SK-N-SH (cell line): ENCODE data around the gene SLC25A44. TPM values are rescaled to one million over a fixed set of nuclear protein-coding genes. Genes with fewer than 3 reads are reported as not detected.

Source experiments
- CTCF ChIA-PET: fragments of 300-600, 350-600 bp; formaldehyde crosslinking; extraction: SDS; loops from one replicate; lab custom pipeline; 2021; lab: Yijun Ruan, JAX
- POLR2A ChIA-PET: fragments of 350-600 bp; sonication (Branson Sonifier 250); formaldehyde crosslinking; extraction: SDS; loops from one replicate; lab custom pipeline; 2020; ENCODE audit warnings: antibody characterized with exemption, inconsistent platforms; lab: Yijun Ruan, JAX
- DNase-seq: peaks from one replicate; pipeline ENCODE4 v3.0.0; 2012
- H2AFZ ChIP-seq: fragments of 200-600 bp; sonication (generic); 2 replicates; pipeline ENCODE4 v1.8.1; 2016; ENCODE audit warnings: antibody characterized with exemption, mild to moderate bottlenecking, low read depth
- H3F3A ChIP-seq: fragments of 200-600 bp; sonication (generic); replicated peaks from 2 replicates; pipeline ENCODE3; 2016; ENCODE audit warnings: antibody characterized with exemption, mild to moderate bottlenecking; ENCODE audit not compliant: insufficient read depth
- H3K27ac ChIP-seq, 2 experiments: fragments of 200-500 bp in 1 of 2; fragments of 200-600 bp in 1 of 2; sonication (Bioruptor generic) in 1 of 2; sonication (generic), shearing (Covaris generic) in 1 of 2; 2 replicates each; pipeline versions ENCODE4 v1.5.1 to v1.6.1; 2014 to 2016; ENCODE audit warnings: low read depth in 2 of 2, inconsistent platforms in 1 of 2, low read length in 1 of 2, mild to moderate bottlenecking in 1 of 2, mixed read lengths in 1 of 2
- H3K27me3 ChIP-seq: fragments of 200-600 bp; sonication (generic), shearing (Covaris generic); 2 replicates; pipeline ENCODE4 v1.6.1; 2016; ENCODE audit warnings: mixed run types; ENCODE audit not compliant: insufficient read depth
- H3K36me3 ChIP-seq, 2 experiments: fragments of 200-500 bp in 1 of 2; fragments of 200-600 bp in 1 of 2; sonication (Bioruptor generic) in 1 of 2; sonication (generic) in 1 of 2; replicated peaks in 1 of 2; 2 replicates each; pipeline versions ENCODE3 to v1.5.1; 2014 to 2016; ENCODE audit warnings: low read length in 1 of 2, mild to moderate bottlenecking in 1 of 2; ENCODE audit not compliant: insufficient read depth in 2 of 2, control insufficient read depth in 1 of 2
- H3K4me1 ChIP-seq, 2 experiments: fragments of 200-500 bp in 1 of 2; fragments of 200-600 bp in 1 of 2; sonication (Bioruptor generic) in 1 of 2; sonication (generic), shearing (Covaris generic) in 1 of 2; 2 replicates each; pipeline versions ENCODE4 v1.5.1 to v1.6.1; 2014 to 2016; ENCODE audit warnings: low read depth in 1 of 2, low read length in 1 of 2, mixed run types in 1 of 2; ENCODE audit not compliant: insufficient read depth in 2 of 2, control insufficient read depth in 1 of 2
- H3K4me2 ChIP-seq: fragments of 200-600 bp; sonication (generic), shearing (Covaris generic); 2 replicates; pipeline ENCODE4 v1.6.1; 2017; ENCODE audit warnings: mixed run types
- H3K4me3 ChIP-seq, 2 experiments: fragments of 200-500 bp in 1 of 2; fragments of 200-600 bp in 1 of 2; sonication (Bioruptor generic) in 1 of 2; sonication (generic), shearing (Covaris generic) in 1 of 2; 2 replicates each; pipeline versions ENCODE4 v1.5.1 to v1.8.1; 2014 to 2016; ENCODE audit warnings: low read depth in 2 of 2, inconsistent platforms in 1 of 2, low read length in 1 of 2, mild to moderate bottlenecking in 1 of 2, mixed read lengths in 1 of 2, moderate library complexity in 1 of 2
- H3K79me2 ChIP-seq: fragments of 200-600 bp; sonication (generic); 2 replicates; pipeline ENCODE4 v1.8.1; 2017; ENCODE audit warnings: mild to moderate bottlenecking; ENCODE audit not compliant: insufficient read depth
- H3K9ac ChIP-seq: fragments of 200-600 bp; sonication (generic); 2 replicates; pipeline ENCODE4 v1.6.1; 2017; ENCODE audit warnings: mixed run types
- H3K9me2 ChIP-seq: fragments of 200-600 bp; sonication (generic); 2 replicates; pipeline ENCODE4 v1.6.1; 2017; ENCODE audit warnings: mixed run types
- H3K9me3 ChIP-seq: fragments of 200-600 bp; sonication (generic); 2 replicates; pipeline ENCODE4 v1.6.1; 2017; ENCODE audit warnings: mixed run types, mild to moderate bottlenecking, moderate library complexity
- H4K20me1 ChIP-seq: fragments of 200-600 bp; sonication (generic); 2 replicates; pipeline ENCODE4 v1.6.1; 2017; ENCODE audit warnings: mild to moderate bottlenecking, mixed run types; ENCODE audit not compliant: insufficient read depth
- CHD2 ChIP-seq: fragments of 150-350 bp; IDR thresholded peaks from 2 replicates; pipeline ENCODE4 v1.6.1; 2018; ENCODE audit warnings: low read length; ENCODE audit not compliant: partially characterized antibody
- EP300 ChIP-seq, 2 experiments: IDR thresholded peaks; 2 replicates each; pipeline versions ENCODE4 v1.4.0 to v1.6.1; 2012; ENCODE audit warnings: borderline replicate concordance in 1 of 2, low read depth in 1 of 2, low read length in 1 of 2
- GABPA ChIP-seq: IDR thresholded peaks from 2 replicates; pipeline ENCODE4 v1.4.0; 2012; ENCODE audit warnings: low read depth, mild to moderate bottlenecking
- GATA2 ChIP-seq: sonication (generic); formaldehyde crosslinking; IDR thresholded peaks from 2 replicates; pipeline ENCODE4 v1.5.0; 2020; ENCODE audit warnings: mild to moderate bottlenecking, missing genetic modification reagents
- JUND ChIP-seq: IDR thresholded peaks from 2 replicates; pipeline ENCODE4 v1.4.0; 2012
- MEF2A ChIP-seq: IDR thresholded peaks from 2 replicates; pipeline ENCODE4 v1.4.0; 2012; ENCODE audit warnings: low read depth, borderline replicate concordance
- NFIC ChIP-seq: IDR thresholded peaks from 2 replicates; pipeline ENCODE4 v1.4.0; 2012; ENCODE audit warnings: borderline replicate concordance
- NRF1 ChIP-seq: IDR thresholded peaks from 2 replicates; pipeline ENCODE4 v1.6.1; 2012; ENCODE audit warnings: low read depth, mild to moderate bottlenecking, low read length
- RAD21 ChIP-seq: IDR thresholded peaks from 2 replicates; pipeline ENCODE4 v1.6.1; 2012; ENCODE audit warnings: mild to moderate bottlenecking, low read length
- RCOR1 ChIP-seq: fragments of 150-350 bp; IDR thresholded peaks from 2 replicates; pipeline ENCODE4 v1.6.1; 2017; ENCODE audit warnings: antibody characterized with exemption, low read length
- SIN3A ChIP-seq: IDR thresholded peaks from 2 replicates; pipeline ENCODE4 v1.6.1; 2012; ENCODE audit warnings: low read depth, mild to moderate bottlenecking, low read length, moderate library complexity, borderline replicate concordance
- SMC3 ChIP-seq: IDR thresholded peaks from 2 replicates; pipeline ENCODE4 v1.6.1; 2012; ENCODE audit warnings: low read depth, low read length, improper control_type of control experiment
- TAF1 ChIP-seq: IDR thresholded peaks from 2 replicates; pipeline ENCODE4 v1.6.1; 2012; ENCODE audit warnings: low read depth, mild to moderate bottlenecking, low read length, moderate library complexity, borderline replicate concordance
- TCF12 ChIP-seq: IDR thresholded peaks from 2 replicates; pipeline ENCODE4 v1.4.0; 2012
- TEAD4 ChIP-seq: IDR thresholded peaks from 2 replicates; pipeline ENCODE4 v1.4.0; 2012; ENCODE audit warnings: mild to moderate bottlenecking, borderline replicate concordance; ENCODE audit not compliant: insufficient read depth
- WGBS: methylation state at CpG from one replicate; pipeline ENCODE4 v1.1.6; 2017; ENCODE audit warnings: low lambda C conversion rate; 5-methylcytosine and 5-hydroxymethylcytosine counted together
- polyA plus RNA-seq, 3 experiments: library from polyadenylated mRNA; depleted of rRNA; stranded (reverse); fragments of >200 nt; gene quantifications; 2 replicates each; pipeline ENCODE4 v1.2.3, GENCODE V29; 2012
- TF ChIP-seq, protein P1 (sequence below): fragments of 150-350 bp; IDR thresholded peaks from 2 replicates; pipeline ENCODE4 v1.6.1; 2017; ENCODE audit warnings: antibody characterized with exemption, low read length, low read depth, borderline replicate concordance
- TF ChIP-seq, protein P2 (sequence below): IDR thresholded peaks from 2 replicates; pipeline ENCODE4 v1.4.0; 2012; ENCODE audit warnings: low read depth, borderline replicate concordance
- TF ChIP-seq, protein P3 (sequence below): IDR thresholded peaks from 2 replicates; pipeline ENCODE4 v1.4.0; 2012; ENCODE audit warnings: low read depth
- TF ChIP-seq, protein P4 (sequence below): IDR thresholded peaks from 2 replicates; pipeline ENCODE4 v1.4.0; 2012; ENCODE audit warnings: low read depth, borderline replicate concordance
- TF ChIP-seq, protein P5 (sequence below): fragments of 150-350 bp; IDR thresholded peaks from 2 replicates; pipeline ENCODE4 v1.6.1; 2016; ENCODE audit warnings: mild to moderate bottlenecking, low read depth, low read length

SLC25A44 gene
- polyA plus RNA-seq, 1 of the 3 experiments (the other 2 are of a cell fraction): 28.5 TPM

DNA sequence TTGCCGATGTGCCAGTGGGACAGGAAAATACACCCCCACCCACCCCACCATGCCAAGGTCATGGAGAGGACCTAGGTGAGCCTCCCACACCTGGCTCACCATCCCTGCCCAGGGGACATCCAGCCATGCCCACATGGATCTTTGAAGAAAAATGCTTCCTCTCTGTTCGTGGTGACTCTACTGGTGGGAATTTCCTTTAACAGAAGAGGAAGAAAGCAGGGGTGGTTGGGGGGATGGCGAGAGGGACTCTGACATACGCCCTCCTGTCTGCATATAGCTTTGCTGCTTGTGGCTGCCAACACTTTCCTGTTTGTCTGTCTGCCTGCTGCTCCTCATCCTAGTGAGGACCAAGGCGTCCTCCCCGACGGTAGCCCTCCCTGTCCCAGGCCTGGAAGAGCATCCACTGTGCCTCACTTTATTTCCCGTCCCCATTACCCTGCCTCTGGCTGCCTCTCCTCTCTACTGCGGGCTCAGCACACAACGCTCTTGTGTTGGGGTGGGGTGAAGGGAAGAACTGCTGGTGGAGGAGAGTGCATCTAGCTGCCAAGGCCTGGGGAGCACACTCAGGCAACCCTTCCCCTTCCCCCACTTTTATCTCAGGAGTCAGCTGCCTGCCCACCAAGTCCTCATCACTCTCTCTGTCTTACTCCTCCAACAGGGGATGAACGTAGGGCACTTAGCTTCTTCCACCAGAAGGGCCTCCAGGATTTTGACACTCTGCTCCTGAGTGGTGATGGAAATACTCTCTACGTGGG, 38.0 kb upstream of the SLC25A44 start:
- no peak for TF ChIP-seq MEF2A
- TF ChIP-seq RCOR1: no peak
- TF ChIP-seq EP300 (IDR thresholded peaks at IDR 0.05; ENCODE audit: borderline replicate concordance in 1 of 2, low read depth in 1 of 2, low read length in 1 of 2): no peak
- TF ChIP-seq JUND: no peak
- no peak for TF ChIP-seq RAD21
- no peak for TF ChIP-seq SMC3
- TF ChIP-seq SIN3A: no peak
- no peak for TF ChIP-seq GABPA
- TF ChIP-seq TAF1: no peak
- TF ChIP-seq, protein P1, sequence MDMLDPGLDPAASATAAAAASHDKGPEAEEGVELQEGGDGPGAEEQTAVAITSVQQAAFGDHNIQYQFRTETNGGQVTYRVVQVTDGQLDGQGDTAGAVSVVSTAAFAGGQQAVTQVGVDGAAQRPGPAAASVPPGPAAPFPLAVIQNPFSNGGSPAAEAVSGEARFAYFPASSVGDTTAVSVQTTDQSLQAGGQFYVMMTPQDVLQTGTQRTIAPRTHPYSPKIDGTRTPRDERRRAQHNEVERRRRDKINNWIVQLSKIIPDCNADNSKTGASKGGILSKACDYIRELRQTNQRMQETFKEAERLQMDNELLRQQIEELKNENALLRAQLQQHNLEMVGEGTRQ: no peak
- TF ChIP-seq, protein P2, sequence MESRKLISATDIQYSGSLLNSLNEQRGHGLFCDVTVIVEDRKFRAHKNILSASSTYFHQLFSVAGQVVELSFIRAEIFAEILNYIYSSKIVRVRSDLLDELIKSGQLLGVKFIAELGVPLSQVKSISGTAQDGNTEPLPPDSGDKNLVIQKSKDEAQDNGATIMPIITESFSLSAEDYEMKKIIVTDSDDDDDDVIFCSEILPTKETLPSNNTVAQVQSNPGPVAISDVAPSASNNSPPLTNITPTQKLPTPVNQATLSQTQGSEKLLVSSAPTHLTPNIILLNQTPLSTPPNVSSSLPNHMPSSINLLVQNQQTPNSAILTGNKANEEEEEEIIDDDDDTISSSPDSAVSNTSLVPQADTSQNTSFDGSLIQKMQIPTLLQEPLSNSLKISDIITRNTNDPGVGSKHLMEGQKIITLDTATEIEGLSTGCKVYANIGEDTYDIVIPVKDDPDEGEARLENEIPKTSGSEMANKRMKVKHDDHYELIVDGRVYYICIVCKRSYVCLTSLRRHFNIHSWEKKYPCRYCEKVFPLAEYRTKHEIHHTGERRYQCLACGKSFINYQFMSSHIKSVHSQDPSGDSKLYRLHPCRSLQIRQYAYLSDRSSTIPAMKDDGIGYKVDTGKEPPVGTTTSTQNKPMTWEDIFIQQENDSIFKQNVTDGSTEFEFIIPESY: no peak
- no peak for TF ChIP-seq TEAD4
- no peak for TF ChIP-seq NRF1
- TF ChIP-seq, protein P3, sequence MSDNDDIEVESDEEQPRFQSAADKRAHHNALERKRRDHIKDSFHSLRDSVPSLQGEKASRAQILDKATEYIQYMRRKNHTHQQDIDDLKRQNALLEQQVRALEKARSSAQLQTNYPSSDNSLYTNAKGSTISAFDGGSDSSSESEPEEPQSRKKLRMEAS: no peak
- no peak for TF ChIP-seq NFIC
- no peak for TF ChIP-seq GATA2 (CRISPR knock-in tag)
- TF ChIP-seq, protein P4, sequence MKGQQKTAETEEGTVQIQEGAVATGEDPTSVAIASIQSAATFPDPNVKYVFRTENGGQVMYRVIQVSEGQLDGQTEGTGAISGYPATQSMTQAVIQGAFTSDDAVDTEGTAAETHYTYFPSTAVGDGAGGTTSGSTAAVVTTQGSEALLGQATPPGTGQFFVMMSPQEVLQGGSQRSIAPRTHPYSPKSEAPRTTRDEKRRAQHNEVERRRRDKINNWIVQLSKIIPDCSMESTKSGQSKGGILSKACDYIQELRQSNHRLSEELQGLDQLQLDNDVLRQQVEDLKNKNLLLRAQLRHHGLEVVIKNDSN: no peak
- TF ChIP-seq TCF12: no peak
- TF ChIP-seq, protein P5, sequence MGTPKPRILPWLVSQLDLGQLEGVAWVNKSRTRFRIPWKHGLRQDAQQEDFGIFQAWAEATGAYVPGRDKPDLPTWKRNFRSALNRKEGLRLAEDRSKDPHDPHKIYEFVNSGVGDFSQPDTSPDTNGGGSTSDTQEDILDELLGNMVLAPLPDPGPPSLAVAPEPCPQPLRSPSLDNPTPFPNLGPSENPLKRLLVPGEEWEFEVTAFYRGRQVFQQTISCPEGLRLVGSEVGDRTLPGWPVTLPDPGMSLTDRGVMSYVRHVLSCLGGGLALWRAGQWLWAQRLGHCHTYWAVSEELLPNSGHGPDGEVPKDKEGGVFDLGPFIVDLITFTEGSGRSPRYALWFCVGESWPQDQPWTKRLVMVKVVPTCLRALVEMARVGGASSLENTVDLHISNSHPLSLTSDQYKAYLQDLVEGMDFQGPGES: no peak
- TF ChIP-seq CHD2: no peak
- TF ChIP-seq, all 33 proteins: peak for 0
- H3K9me3 ChIP-seq: no peaks in the 10 kb centered on the region
- POLR2A ChIA-PET: no interaction called here
- no peaks in the 10 kb centered on the region for H3K79me2 ChIP-seq
- H4K20me1 ChIP-seq: no peaks in the 10 kb centered on the region
- H3K9ac ChIP-seq: no peak overlapping the region
- no peak overlapping the region for H3K27ac ChIP-seq
- H3K4me3 ChIP-seq: no peak overlapping the region
- no peaks in the 10 kb centered on the region for H3K27me3 ChIP-seq
- DNase-seq: no peak
- H2AFZ ChIP-seq: no peak overlapping the region
- no peak overlapping the region for H3K4me2 ChIP-seq
- no peaks in the 10 kb centered on the region for H3K36me3 ChIP-seq
- H3K4me1 ChIP-seq: peaks cover 0 to 6% of the 10 kb centered on the region in 2 experiments; a peak in 1 of 4 replicates
- WGBS: 88% methylated on average over 12 of the region's 12 CpGs
- no peaks in the 10 kb centered on the region for H3F3A ChIP-seq
- CTCF ChIA-PET: interaction anchor here (1.0 to 2.5 kb wide), 4 partner anchors 9 to 69 kb away, joined by 4 to 9 read pairs (median 6); no protein-coding TSS in a partner anchor
- no peaks in the 10 kb centered on the region for H3K9me2 ChIP-seq
